ENCODE measurements around the gene LILRB5.

- TF ChIP-seq E2F6 (IDR thresholded peaks at IDR 0.05; ENCODE audit: borderline replicate concordance, low read depth) = no peak
- TF ChIP-seq CTCF (IDR thresholded peaks at IDR 0.05) = no peak
- no peak for TF ChIP-seq CEBPB (IDR thresholded peaks at IDR 0.05)
Measured at GRCh38 chr19:54255105-54255775, 1.8 kb downstream of the LILRB5 start.
